Measurements from ENCODE around the gene TMEM250.

TMEM250 gene, protein sequence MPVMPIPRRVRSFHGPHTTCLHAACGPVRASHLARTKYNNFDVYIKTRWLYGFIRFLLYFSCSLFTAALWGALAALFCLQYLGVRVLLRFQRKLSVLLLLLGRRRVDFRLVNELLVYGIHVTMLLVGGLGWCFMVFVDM

DNA sequence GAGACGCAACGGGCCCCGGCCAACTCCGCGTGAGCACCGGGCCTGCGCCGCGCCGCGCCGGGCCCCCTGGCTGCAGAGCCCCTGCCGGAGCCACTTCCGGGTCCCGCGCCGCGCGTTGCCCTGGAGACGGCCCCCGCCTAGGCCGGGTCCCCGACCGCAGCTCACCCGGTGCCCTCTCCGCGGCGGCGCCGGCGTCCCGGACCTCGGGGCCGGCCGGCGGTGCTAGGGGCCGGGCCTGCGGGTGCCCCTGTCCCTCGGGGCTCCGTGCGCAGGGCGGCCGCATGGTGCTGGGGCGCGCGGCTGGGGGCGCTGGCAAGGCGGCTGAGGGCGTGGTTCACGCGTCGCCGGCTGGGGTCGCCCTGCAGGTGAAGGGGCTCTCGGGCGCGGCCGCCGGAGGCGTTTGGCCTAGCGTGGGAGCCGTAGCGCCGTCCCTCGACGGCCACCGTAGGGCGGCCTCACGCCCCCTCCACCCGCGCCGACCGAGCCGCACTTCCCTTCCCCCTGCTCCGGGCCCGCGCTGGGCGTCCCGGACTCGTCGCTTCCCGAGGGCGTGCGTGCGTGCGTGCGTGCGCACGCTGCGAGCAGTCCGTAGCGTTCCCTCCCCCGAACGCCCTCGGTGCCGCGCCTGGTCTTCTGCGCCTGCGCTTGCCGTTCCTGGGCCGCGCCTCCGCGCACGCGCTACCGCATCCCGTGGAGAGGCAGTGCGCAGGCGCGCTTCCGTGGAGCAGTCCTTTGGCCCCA, at the start of gene TMEM250:
TMEM250 (minus strand) TSS at position 556 of the 741 bp plus-strand sequence. CDS start 1,975 bp downstream, outside the sequence.
- TF ChIP-seq, protein P1, sequence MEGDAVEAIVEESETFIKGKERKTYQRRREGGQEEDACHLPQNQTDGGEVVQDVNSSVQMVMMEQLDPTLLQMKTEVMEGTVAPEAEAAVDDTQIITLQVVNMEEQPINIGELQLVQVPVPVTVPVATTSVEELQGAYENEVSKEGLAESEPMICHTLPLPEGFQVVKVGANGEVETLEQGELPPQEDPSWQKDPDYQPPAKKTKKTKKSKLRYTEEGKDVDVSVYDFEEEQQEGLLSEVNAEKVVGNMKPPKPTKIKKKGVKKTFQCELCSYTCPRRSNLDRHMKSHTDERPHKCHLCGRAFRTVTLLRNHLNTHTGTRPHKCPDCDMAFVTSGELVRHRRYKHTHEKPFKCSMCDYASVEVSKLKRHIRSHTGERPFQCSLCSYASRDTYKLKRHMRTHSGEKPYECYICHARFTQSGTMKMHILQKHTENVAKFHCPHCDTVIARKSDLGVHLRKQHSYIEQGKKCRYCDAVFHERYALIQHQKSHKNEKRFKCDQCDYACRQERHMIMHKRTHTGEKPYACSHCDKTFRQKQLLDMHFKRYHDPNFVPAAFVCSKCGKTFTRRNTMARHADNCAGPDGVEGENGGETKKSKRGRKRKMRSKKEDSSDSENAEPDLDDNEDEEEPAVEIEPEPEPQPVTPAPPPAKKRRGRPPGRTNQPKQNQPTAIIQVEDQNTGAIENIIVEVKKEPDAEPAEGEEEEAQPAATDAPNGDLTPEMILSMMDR (IDR thresholded peaks at IDR 0.05; ENCODE audit: low read depth, low read length, missing control alignments), result no peak
- peak within 1 kb of the TSS; percentile 93 for H3K4me3 ChIP-seq (ENCODE audit: low read depth, low read length)
- DNase-seq (ENCODE audit: low read depth), result peak; percentile 82

DNA sequence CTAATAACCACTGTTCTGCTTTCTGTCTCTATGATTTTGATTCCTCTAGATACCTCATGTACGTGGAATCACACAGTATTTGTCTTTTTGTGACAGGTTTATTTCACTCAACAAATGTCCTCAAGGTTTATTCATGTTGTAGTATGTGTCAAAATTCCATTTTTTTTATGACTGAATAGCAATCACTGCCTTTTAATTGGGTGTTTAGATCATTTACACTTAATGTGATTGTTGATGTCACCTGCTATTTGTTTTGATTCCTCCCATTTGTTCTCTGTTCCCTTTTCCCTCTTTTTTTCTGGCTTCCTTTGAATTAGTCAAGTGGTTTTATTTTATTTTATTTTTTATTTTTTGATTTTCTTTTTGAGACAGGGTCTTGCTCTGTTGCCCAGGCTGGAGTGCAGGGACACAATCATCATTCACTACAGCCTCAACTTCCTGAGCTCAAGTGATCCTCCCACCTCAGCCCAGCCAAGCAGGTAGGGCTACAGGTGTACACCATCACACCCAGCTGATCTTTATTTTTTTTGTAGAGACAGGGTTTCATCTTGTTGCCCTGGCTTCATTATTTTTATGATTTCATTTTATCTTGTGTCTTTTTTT, 44.7 kb upstream of the TMEM250 start:
- TF ChIP-seq, protein P1 (IDR thresholded peaks at IDR 0.05; ENCODE audit: low read depth, low read length, missing control alignments), result no peak
- no peak overlapping the region for H3K4me3 ChIP-seq (ENCODE audit: low read depth, low read length)
- DNase-seq (ENCODE audit: low read depth), result no peak

DNA sequence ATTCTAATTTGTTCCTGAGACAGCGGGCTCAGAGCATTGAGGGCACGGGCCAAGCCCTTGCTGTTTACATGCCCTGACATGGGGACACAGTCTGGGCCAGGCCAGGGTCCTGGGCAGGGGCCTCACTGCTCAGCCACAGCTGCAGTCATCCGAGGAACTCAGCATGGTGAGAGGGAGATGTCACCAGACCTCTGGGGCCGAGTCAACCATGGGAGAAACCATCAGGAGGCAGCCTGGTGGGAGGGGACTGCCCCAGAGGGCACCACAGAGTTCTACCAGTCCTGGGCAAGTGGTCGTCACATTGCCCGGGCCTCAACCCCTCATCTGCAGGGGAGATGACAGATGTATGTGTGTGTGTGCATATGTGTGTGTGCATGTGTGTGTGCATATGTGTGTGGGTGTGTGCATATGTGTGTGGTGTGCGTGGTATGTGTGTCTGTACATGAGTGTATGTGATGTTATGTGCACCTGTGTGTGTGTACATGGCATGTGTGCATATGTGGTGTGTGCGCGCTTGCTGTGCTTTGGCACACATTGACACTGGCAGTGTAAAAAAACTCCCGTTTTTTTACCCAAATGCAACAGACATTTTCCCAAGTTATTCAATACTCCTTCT, 42.4 kb upstream of the TMEM250 start:
- DNase-seq (ENCODE audit: low read depth), result no peak
- TF ChIP-seq, protein P1 (IDR thresholded peaks at IDR 0.05; ENCODE audit: low read depth, low read length, missing control alignments), result no peak
- no peak overlapping the region for H3K4me3 ChIP-seq (ENCODE audit: low read depth, low read length)

DNA sequence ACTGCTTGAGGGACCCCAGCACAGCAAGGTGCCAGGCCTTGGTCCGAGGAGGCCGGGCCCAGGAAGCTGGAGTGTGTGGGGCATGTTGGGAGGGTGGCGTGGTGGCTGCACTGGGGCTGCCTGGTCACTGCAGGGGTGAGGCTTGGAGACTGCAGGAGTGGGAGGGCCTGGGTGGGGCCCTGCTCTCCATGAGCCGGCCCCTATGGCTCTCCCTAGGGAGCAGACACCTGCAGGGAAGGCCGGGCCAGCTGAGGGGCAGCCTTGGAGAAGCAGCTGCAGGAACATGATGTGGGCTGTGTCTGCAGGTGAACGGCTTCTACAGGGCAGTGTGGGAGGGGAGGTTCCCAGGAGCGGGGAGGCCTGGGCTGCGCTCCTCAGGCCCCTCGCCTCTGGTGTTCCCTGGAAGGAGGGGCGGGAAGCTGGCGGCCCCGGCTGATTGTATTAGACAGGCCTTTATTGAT, 41.7 kb upstream of the TMEM250 start:
- DNase-seq (ENCODE audit: low read depth), result no peak
- no peak overlapping the region for H3K4me3 ChIP-seq (ENCODE audit: low read depth, low read length)
- TF ChIP-seq, protein P1 (IDR thresholded peaks at IDR 0.05; ENCODE audit: low read depth, low read length, missing control alignments), result no peak

DNA sequence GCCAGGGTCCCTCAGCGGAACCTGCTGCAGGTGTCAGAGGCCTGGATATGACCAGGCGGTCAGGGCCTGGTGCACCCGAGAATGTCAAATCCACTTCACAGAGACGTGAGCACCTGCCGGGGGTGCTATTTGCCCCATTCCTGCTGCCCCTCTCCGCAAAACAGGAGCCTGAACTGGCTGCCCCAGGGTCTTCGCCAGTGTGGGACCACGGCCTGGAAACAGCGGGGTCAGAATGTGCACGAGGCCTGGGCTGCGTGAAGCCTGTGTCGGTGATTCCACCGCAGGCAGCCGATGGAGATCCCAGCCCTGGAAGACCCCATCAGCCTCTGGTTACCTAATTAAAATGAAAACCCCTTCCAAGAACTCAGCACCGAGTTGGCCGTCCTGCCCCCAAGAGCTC, 41.2 kb upstream of the TMEM250 start:
- TF ChIP-seq, protein P1 (IDR thresholded peaks at IDR 0.05; ENCODE audit: low read depth, low read length, missing control alignments), result no peak
- DNase-seq (ENCODE audit: low read depth), result no peak

DNA sequence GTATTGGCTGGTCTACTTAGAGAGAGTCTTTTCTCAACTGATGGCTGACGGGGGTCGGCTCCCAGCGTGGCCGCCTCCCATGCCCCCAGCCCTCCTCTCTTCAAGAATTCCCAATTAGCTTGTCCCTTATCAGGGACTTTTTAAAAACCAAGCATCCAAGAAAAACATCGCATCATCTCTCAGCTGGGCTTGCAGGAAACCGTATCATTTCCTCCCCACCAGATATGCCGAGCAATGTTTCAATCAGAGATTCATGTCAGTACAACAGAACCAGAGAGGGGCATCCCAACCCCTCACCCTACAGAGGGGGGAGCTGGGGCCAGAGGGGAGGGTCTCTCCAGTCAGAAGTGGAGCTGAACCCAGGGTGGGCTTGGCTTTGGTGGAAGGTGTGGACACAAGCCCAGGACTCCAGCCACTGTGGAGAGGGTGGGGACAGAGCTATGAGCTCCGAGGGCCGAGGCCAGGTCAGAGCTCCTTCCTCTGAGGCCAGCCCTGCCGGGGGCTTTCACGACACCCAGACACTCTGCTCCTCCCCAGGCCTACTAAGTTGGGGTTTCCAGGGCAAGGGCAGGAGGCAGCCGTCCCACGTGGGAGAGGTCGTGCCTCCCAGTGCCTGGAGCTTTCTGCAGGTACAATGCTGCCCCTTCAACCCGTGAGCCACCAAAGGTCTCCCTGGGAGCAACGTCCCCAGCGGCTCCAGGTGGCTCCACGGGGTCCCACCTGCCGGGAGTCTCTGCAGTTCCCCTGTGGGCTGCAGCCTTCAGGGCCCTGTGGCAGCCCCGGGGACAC, 39.0 kb upstream of the TMEM250 start:
- no peak overlapping the region for H3K4me3 ChIP-seq (ENCODE audit: low read depth, low read length)
- no peak for DNase-seq (ENCODE audit: low read depth)
- TF ChIP-seq, protein P1 (IDR thresholded peaks at IDR 0.05; ENCODE audit: low read depth, low read length, missing control alignments), result no peak

More for the DNA sequence above, 41.2 kb upstream of the TMEM250 start:
- H3K4me3 ChIP-seq (ENCODE audit: low read depth, low read length), result no peak overlapping the region
